Activated effector memory CD4-positive, alpha-beta T cell treated with Interleukin-2 at 50 U/mL for 16 hours (primary cell): ENCODE measurements around the gene ZEB2.

Experiments
- DNase-seq: peaks from one replicate; pipeline ENCODE4 v3.0.0-alpha.2; 2020

ZEB2 gene

DNA sequence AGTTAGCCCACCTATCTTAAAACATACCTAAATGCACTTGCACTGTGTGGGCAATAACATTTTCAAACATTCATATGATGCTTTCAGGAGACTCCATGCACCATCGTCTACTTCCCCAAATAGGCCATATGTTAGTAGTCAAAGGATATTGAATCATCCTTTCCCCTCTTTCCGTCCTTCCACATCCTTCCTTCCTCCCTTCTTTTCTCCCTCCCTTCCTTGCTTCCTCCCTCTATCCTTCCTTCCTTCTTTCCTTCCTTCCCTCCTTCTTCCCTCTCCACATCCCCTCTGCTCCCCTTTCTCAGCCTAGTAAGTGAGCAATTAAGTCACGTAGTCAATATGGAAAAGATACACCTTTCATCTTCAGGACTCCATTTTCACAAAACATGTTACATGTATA is 73.8 kb downstream of the ZEB2 start:
- no peak for DNase-seq

DNA sequence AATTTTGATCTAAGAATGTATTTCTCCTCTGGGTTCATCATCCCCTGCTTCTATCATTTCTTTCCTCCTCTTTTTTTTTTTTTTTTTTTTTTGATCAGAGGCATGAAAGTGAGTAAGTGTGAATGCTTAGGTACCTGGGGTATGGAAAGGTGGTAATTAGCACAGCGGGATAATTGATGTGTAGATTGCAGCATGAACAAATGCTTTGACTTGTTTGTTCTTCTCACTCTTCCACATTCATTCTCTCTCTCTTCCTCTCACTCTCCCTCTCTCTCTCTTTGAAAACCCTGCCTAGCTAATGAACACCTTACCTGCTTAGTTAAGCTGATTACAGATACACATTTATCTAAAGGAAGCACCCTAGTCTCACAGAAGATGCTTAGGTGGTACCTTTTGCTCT is 74.7 kb downstream of the ZEB2 start:
- no peak for DNase-seq

DNA sequence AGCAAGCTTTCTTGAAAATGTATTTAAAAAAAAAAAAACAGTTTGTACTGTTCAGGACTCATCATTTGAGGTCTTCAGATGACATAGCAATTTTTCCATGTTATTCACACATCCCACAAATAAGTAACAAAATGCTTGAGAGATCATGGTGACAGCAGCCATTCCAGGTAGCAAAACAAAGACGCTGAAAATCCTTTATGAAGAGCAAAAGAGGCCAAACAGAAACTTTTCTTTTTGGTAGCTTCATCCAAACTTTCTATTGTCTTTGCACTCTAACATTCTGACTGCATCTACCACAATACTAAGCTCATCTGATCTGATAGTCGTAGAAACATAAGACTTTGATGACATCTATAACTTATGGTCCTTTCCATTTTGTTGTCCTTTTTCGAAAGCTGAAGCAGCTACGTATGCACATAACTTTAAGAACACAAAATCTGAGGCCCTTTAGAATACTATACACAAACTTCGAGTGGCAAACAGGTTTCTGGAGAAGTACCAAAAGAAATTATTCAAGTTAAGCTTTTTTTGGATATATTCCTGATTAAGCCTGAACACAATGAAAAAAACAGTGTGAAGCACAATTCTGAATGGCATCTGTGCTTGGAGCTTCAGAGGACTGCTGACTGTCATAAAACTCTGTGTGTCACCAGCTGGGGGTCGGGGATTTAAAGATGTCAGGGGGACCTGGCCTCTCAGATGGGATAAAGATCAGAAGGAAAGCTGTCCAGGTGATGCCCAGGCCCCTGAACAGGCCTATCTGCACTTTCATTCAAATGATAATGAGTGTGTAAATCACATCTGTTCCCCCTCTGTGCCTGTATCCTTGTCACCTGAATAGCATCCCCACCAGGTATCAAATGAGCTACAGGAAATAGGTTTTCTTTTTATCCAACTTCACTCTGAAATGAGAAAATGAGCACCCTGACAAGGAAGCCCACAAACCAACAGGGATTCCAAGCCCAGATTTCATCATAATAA is 75.8 kb downstream of the ZEB2 start:
- DNase-seq = no peak

DNA sequence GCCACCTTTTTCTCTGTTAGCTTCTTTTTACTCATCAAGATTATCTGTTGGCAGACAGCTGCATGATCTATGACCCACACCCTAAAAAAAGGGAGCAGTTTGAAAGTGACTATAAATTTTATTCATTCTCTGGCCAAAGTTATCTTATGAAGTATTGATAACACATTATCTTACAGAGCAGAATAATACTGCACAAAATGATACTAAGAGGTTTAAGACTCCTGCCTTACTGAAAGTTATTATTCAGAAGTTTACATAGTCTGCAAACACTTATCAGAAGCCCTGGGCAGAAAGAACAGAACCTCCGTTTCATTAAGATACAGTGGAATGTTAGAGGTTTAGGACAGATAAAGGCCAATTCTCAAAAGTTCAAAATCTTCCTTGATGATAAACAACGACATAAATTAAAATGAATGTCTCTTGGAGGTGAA is 78.2 kb downstream of the ZEB2 start:
- no peak for DNase-seq

DNA sequence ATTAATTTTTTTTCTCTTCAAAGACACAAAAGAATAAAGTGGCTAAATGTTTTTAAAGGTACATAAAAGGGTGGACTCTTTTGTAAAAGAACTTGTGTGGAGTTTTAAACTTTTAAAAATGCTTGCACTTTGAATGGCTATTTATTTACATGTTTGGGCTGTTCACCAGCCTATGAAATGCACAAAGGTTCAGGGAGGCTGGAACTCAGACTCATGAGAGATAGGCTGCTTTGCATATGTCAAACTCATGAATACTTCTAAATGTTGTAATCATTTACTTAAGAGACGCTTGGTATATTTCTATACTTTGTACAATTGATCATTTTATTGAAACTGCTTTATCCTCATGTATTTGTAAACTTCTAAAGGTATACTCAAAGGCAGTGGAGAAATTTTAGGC is 79.9 kb downstream of the ZEB2 start:
- DNase-seq = no peak

DNA sequence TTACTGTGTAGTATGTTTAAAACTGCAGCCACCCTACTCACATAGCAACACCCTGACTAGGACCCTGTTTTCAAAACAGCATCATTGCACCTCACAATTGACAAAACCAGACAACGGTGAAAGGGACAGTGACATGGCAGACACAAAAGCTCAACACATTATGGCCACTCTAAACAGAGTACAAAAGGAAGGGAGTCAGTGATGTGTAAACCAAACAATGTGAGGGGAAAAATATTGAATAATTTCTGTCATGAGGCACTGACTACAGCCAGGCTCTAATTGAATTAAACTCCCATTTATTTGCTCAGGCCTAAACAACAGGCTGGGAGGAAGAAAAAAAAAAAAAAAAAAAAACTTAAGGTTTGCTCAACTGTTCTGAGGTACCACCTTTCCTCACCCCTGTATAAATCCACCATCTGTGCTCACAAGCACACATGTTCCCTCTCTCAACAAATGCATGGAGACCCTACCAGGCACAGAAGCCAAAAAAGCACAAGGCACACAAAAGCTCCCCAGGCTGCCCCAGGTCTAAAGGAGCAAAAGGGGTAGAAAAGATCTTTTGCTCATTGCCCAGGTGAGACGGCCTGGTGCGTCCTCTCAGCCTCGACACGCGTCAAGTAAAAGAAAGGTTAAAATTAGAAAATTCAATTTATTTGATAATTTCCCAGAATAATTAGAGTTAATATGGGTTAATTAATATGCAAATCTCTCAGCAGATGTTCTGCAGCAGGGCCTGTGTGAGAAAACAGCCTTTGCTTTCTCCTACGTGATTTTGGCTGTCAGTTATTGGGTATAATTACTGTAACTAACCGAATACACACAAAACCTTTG is 80.9 kb downstream of the ZEB2 start:
- no peak for DNase-seq

DNA sequence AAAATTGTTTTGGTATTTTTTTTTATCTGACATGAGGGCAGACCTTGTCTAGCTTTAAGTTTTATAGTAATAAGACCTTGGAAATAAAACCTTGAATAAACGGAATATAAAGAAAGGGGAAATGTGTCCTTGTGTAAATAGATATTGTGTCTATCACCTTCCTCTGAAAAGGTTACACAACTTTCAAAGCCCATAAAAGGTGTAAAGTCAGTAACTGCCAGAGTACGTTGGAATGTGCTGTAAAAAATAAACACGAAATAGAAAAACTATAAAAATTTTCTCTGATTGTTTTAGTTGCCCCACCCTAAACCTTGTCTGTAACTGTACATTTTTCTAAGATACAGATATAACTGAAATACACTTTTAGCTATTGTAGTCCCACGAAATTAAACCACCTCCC is 82.3 kb downstream of the ZEB2 start:
- no peak for DNase-seq

DNA sequence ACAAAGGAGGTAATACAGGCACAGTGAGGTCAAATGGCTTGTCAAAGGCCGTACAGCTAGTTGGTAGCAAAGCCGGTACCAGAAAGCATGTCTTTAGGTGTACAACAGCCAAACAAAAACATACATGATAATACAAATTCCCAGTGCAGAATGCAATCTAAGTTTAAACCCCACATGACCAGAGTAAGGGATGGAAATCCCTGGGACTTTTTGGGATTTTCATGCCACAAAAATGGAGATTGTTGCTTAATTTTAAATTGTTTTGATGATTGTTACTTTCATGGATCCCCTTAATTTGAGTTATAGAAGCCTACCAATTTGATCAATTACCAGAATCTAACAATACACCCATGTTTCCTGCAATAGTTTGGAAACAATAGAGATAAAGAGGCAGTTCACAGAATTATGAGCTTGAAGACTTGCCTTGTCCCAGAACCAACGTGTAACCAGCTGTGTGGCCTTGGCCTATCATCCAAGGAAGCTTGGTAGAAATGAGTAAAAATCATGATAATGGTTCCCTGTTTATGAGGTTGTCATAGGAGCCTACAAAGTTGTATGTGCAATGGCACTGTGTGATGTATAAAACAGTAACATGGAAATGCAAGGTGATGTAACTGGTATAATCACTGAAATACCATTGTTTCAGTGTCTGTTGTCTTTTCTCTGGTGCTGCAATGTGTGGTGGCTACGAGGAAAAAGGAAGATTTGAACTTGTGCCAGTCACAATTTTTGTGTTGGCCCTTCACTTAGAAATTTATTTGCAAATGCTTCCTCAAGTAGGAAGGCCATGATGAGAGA is 85.3 kb downstream of the ZEB2 start:
- no peak for DNase-seq

DNA sequence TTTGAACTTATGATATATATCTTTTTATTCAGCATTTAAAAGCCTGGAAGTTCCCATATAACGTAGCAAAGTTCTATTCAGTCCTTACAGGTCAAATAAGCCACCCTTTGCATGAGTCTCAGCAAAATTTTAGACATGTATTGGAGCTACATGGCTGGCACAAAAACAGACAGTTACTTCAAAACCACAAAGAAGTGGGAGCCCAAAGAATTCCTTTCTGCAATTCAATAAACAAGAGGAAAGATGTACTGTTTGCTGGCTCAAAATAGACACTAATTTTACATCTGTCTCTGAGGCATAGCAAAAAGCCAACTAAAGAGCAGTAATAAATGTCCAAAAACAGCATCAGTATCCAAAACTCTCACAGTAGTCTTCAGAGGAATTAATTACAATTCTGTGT is 87.0 kb downstream of the ZEB2 start:
- no peak for DNase-seq

DNA sequence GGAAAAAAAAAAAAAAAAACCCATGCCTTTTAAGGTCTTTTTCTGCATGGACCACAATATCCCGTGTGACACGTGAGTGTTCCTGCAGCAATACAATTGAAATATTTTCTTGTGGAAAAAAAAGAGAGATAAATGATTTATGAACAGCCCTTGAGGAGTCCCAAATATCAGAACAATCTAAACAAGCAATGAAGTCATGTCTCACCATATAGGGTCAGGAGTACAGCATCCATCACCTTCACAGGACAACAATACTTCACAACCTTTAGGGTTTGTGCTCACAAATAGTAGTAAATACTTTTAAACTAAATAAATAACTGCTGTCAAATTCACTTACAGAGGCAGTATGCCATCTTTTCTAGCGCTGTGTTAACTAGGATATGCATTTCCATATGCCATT is 87.9 kb downstream of the ZEB2 start:
- no peak for DNase-seq

DNA sequence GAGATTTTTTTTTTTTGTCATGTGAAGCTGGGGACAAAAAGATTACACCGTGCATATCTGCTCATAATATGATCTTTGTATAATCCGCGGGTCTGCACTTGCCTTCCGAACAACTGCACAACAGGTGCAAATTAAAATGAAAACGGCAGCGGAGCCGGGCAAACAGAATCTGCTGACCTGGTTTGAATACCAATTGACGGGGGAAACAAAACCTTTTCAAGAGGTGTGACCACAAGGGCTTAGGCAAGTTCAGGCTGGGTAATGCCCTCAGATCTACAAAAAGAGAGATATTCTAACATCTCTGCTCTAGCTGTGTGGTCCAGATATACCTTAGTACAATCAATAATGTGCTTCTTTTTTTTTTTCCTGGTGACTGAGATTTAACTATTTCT is 88.5 kb downstream of the ZEB2 start:
- DNase-seq = no peak

DNA sequence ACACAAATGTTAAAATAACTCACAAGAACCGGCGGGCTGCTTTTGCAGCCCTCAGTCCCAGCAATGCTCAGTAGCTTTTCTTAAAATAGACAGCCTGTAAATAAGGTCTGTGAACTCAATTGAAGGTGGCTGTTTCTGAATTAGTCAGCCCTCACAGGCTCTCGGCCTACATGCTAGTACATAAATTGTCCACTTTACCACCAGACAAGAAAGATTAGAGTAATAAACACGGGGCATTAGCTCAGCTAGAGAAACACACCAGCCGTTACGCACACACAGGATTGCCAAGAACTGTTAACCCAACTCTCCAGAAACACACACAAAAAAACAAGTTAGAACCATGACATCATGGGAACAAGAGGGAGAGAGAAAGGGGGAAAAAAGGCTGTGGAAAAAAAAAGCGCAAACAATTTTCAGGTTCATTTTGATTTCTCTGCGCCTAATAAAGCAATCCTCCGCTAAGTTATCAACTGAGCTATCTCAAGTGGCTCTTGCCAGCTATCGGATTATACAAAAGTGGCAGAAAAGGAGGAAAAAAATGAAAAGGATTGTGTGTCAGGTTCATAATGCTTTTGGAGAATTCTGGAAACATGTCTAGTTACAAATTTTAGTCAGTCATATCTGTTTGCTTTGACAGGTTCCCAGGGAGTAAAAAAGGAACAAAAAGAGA is 89.1 kb downstream of the ZEB2 start:
- no peak for DNase-seq

DNA sequence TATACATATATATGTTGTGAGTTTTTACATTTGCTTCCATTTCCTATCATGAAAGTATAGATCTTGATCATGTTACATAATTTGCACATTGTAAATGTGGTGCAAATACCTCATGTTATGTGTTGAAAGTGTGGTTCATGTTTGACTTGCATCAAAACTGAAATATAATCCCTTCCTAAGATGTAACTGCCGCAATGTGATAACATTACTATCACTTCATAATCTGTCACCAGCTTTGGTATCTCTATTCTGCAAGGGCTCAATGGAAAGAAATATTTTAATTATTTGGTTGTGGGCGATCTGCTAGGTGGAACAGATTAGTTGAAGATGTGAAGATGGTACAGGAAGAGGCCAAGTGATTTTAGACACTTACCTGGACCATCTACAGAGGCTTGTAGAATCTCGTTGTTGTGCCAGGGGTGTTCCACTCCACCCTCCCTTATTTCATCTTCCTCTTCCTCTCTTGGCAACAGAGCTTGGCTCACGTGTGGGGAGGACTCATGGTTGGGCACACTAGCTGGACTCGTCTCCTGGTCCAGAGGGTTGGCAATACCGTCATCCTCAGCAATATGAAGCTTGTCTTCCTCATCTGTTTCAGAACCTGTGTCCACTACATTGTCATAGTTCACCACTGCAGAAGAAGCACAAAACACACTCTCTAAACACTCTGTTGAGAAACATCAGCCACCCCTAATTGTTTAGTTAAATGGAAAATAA is 90.4 kb downstream of the ZEB2 start:
- no peak for DNase-seq

DNA sequence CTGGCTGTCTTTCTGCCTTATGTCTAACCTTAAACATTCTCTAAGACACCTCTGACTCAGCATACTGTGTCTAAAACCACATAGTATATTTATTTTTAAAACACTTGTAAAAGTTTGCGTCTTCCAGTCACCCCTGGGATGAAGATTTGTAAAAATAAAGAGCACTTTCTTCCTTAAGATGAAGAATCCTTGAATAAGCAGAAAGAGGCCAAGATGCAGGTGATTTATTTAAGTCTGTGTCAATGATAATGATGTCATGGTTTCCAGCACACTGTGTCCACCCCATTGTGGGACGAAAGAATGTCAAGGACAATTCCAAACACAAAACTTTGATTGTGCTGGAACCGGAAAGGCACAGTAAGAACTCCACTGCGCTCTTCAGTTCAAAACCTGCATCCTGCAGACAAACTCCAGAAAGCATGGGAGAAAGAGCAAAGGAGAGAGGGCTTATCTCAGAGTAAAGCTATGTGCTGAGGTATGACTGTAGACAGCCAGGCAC is 92.9 kb downstream of the ZEB2 start:
- DNase-seq = no peak

DNA sequence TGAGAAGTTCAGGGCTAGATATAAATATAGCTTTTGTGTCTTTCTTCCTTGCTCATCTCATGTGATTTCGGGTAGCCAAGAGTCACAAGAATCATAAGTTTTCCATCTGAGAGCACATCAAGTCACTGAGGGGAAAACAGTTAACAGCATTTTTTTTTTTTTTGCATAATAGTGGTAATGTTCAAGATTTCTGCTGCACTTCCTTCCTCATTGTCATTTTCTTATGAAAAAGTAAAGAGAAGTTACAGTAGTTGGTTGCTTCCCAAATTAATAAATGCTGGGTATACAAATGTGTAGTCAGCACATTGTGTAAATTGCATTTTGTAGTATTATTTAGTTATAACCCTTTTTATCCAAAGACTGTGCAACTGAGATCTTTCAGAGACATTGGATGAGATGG is 93.6 kb downstream of the ZEB2 start:
- DNase-seq = no peak

DNA sequence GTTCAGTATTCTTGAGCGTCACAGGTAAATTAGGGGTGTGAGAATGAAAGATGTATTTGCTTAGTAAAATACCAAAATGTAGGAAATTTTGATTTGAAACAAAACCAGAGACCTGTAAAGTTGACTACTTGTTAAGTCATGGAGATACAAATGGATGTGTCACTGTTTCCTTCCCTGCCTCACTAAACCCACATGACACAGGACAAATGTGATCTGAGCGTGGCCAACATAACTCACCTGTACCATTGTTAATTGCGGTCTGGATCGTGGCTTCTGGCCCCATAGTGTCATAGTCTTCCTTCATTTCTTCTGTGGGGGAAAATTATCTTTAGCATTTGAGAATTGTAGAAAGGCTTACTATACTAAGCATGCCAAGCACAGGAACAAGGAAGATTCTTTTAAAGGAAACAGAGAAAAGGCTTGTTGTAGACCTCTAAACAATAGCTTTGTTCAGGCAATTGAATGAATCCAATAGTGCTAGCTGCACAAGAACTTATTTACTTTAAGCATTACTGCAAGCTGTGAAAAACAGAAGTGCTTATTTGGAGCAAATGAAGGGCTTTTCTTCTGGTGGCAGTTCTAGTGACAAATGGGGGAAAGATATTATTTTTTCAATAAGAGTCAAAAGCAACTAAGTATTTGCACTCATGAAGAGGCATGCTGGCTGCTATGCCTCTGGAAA is 95.2 kb downstream of the ZEB2 start:
- DNase-seq = no peak

DNA sequence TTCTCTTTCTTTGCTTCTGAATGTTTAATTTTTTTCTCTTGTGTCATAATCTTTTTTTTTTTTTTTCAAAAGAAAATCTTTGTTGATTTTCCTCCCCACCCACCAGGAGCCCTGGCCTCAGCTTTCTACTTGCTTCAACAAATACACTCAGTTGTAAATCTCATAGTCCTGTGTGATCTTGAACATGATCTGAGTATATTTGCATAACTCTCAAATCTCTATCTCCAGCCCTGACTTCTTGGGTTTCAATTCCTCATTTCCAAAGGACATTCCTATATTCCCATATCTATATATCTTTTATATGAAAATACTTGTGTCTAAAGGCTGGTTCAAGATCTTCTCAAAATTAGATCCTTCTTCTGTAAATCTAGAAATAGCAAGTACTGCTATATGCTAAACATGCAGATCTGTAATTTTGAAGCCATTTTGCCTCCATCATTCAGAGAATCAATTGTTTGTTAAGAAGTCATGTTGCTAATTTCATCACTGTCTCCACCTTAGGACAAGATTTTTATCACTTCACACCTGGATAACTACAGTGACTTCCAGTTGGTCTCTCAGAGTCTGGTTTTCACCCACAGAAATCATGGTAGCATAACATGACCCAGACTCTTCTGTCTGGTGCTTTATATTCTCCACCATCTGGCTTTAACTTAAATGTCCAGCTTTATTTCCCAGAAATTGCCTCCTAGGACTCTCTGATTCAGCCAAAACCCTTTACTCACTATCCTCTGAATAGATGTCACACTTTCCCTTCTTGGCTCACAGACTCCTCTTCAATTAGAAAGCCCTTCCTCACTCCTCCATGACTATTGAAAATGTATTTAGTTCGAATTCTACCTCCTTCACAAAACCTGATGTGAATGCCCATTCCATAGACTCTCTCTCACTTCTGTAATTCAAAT is 98.1 kb downstream of the ZEB2 start:
- DNase-seq = no peak

DNA sequence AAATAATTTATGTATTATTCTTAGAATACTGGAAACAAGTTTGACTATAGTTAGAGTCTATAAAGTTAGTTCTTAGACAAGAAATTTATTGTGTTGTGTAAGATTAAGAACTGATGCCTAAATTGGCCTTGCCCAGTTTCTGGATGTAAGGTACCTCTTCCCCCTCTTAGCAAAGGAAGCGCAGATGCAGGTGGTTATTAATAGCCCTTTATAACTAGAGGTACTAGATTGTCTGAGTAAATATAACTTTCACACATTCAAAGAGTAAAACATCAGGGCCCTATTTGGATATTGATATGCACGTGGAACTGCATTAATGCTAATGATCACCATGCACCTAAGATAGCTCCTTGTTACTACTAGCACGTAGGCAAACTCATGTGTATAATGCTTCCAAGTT is 100.7 kb downstream of the ZEB2 start:
- DNase-seq = no peak

DNA sequence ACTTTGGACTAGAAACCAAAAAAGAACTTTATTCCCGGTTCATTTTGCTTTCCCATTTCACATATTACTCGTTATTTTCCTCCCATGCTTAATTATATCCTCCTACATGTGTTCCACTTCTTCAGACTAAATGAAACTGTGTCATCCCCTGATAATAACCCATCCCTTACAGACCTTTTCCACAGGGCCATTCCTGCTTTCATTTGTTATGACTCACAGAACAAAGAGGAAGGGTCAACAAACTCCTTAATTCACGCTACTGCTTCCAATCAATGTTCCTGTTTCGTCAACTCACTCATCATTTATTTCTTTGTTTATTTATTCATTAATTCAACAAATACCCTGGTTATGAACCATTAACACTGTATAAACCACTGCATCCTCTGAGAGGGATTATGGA is 104.5 kb downstream of the ZEB2 start:
- DNase-seq = no peak

DNA sequence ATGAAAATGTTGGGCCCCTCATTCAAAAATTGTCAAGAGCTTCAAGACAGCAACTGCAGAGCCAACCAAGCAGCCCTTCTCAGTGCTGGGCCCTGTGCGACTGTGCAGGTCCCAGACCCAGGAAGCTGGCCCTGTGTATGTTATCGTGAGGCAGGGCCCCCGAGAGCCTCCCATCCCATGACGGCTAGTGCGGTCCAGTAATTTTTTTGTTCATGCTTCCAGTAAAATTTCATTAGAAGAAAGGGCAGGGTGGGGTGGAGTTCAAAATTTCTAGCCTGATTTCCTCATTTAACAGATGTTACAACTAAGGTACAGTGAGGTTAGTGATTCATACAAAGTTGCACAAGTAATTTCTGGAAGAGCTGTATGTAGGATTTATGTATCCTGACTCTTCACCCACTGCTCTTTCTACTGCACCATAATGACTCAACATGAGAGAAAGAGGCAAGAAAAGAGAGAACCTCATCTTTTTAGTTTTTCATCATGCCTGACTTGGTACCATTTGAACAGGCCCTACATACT is 105.5 kb downstream of the ZEB2 start:
- no peak for DNase-seq
